Measurements from ENCODE around the gene GLRA3.

Gene GLRA3

DNA sequence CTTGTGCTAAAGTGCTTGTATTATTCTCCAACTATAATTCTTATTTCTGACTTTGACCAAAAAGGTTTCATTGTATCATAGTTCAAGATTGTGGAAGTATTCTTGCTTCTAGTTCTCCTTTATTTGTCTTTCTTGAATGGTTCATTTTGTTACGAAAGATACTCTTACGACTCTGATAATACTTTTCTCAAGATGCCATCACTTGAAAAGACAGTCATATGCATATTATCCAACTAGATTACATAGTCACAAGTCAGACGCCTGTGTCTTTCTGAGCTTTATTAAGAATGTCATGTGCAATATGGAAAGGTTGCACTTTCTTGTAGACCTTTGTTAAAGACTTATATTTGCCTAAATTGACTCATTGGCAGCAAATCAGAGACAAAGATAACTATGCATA, 235.3 kb downstream of the GLRA3 start:
- DNase-seq (ENCODE audit: low spot score), result no peak

GRCh38 chr4:174592985-174593335, 236.1 kb downstream of the GLRA3 start:
- peak; percentile 65 for DNase-seq (ENCODE audit: low spot score)

DNA sequence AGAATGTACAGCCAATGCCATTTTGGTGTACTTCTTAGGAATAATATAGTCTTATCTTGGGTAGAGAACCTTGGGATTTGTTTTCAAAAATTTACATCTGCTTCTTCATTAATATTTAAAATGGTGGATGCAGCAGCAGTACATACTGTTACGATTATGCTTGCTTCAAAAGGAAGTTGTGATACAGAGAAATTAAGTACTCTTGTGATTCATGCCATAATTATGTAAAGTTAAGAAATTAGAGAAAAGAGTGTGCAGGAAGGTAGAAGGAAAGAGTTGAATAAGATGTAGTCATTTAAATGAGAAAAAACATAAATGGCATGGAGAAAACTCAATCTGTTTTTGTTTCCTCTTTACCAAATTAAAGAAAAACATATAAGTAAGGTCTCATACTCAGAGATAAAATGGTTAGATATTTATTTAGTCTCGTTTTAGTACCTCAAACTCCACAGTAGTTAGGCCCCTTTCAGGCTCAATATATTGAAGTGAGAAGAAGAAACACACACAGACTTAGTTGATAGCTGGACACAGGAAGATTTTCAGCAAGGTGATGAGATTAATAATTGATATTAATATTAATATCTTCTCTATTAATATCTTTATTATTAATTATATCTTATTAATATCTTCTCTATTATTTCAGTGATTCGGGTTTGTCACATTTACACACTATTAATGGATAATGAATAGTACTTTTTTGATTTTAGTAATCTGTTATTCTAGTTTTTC, 236.6 kb downstream of the GLRA3 start:
- no peak for DNase-seq (ENCODE audit: low spot score)

DNA sequence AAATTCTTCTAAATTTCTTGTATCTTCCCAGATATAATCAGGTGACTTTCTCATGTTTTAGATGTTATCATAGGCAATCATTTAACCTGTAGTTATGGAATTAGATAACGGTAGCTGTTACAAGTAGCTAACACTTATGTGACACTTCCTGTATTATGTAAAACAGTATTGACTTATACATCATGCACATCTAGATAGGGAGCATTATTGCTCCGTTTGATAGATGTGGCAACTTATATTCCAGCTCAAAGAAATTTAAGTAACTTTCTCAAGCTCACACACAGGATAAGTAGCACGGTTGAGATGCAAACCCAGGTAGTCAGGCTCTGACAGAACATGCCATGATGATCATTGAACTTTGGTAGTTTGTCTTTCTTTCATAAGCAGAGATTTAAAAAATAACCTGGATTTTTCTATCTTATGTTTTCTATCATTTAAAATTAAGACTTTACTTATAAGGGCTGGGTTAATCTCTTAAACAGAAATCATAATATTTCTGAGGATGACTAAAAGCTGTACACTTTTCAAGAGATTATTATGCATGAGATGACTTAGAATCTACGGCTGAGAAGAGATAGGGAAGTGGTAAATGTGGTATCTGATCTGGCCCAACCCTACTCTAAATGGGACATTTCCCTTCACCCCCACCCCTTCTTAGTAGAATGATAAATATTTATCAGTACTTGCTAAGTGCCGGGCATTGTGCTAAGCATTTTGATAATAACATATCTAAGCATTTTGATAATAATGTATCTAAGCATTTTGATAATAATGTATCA, 237.6 kb downstream of the GLRA3 start:
- DNase-seq (ENCODE audit: low spot score), result no peak

DNA sequence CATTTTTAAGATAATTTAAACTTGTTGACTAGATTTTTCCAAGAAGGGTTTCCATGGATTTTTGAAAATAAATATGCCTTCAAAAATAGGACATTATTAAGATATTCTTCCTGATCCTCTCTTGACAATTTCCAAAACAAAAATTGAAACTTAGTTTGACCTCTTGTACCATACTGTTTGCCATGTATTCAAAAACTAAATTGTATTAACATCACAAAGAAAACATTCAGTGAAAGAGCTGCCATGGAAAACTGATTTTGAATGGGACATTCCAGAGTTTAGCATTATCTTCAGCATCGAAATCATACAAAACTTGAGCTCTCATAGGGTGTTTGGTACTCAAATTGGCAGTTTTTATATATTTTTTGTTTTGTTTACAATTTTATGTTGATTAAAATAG, 238.7 kb downstream of the GLRA3 start:
- no peak for DNase-seq (ENCODE audit: low spot score)
